AG04450 (cell line): ENCODE data around the gene GRAMD1A. TPM values are rescaled to one million over a fixed set of nuclear protein-coding genes. Genes with fewer than 3 reads are reported as not detected.

Source experiments
- CTCF ChIA-PET: fragments of 300-600, 350-600 bp; formaldehyde crosslinking; extraction: SDS; loops from one replicate; lab custom pipeline; 2022; ENCODE audit warnings: antibody characterized with exemption, inconsistent platforms; lab: Charles Lee
- POLR2A ChIA-PET: fragments of 350-600 bp; formaldehyde crosslinking; extraction: SDS; loops from one replicate; lab custom pipeline; 2021; ENCODE audit warnings: antibody characterized with exemption, inconsistent platforms; lab: Yijun Ruan, JAX
- DNase-seq: peaks from one replicate; pipeline ENCODE4 v3.0.0-alpha.2; 2011; ENCODE audit warnings: low read depth, low spot score
- H3K27ac ChIP-seq: one replicate; pipeline ENCODE4 v1.5.1; 2012; ENCODE audit warnings: low read depth, low read length, control low read depth
- H3K27me3 ChIP-seq: one replicate; pipeline ENCODE4 v1.6.0; 2012; ENCODE audit warnings: low read length; ENCODE audit not compliant: control insufficient read depth, insufficient read depth
- H3K4me3 ChIP-seq: 2 replicates; pipeline ENCODE4 v1.5.1; 2011; ENCODE audit warnings: mild to moderate bottlenecking, low read depth, low read length, control low read depth
- H3K9me3 ChIP-seq: 2 replicates; pipeline ENCODE4 v1.5.1; 2012; ENCODE audit warnings: low read length; ENCODE audit not compliant: control insufficient read depth, insufficient read depth
- CTCF ChIP-seq: IDR thresholded peaks from 2 replicates; pipeline ENCODE4 v1.5.1; 2011; ENCODE audit warnings: low read depth, low read length, control low read depth, inconsistent platforms
- polyA plus RNA-seq: library from polyadenylated mRNA; depleted of rRNA; stranded (reverse); fragments of >200 nt; gene quantifications from 2 replicates; pipeline ENCODE4 v1.2.3, GENCODE V29; 2011; rRNA removed

The GRAMD1A gene
- polyA plus RNA-seq, 1 experiment, result 53.2 TPM

GRCh38 chr19:35075202-35076025 lies 75.3 kb downstream of the GRAMD1A start:
- TF ChIP-seq CTCF, result no peak
- H3K27me3 ChIP-seq, result peaks cover 11% of the 10 kb centered on the region
- no peak for DNase-seq
- POLR2A ChIA-PET, result no interaction called here
- H3K9me3 ChIP-seq, result peaks cover 3% of the 10 kb centered on the region; the same call in 1 of the 2 replicates
- H3K27ac ChIP-seq, result no peak overlapping the region
- H3K4me3 ChIP-seq, result no peak overlapping the region
- CTCF ChIA-PET, result interaction anchor here (0.6 kb wide), 1 partner anchor 68 kb away, joined by 4 read pairs; the partner anchor contains the start of gene FXYD7

- ChIA-PET CTCF (no interaction called here), POLR2A (no interaction called here)
- Histone ChIP-seq H3K4me3 (no peak overlapping the region), H3K27ac (no peak overlapping the region), H3K9me3 (no peaks in the 10 kb centered on the region), H3K27me3 (peaks cover 11% of the 10 kb centered on the region)
- no peak for TF ChIP-seq CTCF
- no peak for DNase-seq
Measured at GRCh38 chr19:35076026-35076370, 75.9 kb downstream of the GRAMD1A start.

Other genes with a start within 250 kb of the GRAMD1A start
- gene ZNF599, start 227.1 kb upstream of the GRAMD1A start, polyA plus RNA-seq, result 8.6 and 9.1 TPM in 2 replicates
- gene ZNF30, start 73.4 kb upstream of the GRAMD1A start, polyA plus RNA-seq, result 2.1 and 3.1 TPM in 2 replicates
- gene ZNF792, start 36.1 kb upstream of the GRAMD1A start, polyA plus RNA-seq, result 3.9 and 4.0 TPM in 2 replicates
- 5.7 and 5.8 TPM in 2 replicates for gene SCN1B, start 30.1 kb downstream of the GRAMD1A start, polyA plus RNA-seq
- not detected in 2 replicates for gene HPN, start 41.4 kb downstream of the GRAMD1A start, polyA plus RNA-seq
- not detected in 2 replicates for gene FXYD3, start 115.5 kb downstream of the GRAMD1A start, polyA plus RNA-seq
- gene LGI4, start 134.7 kb downstream of the GRAMD1A start, polyA plus RNA-seq, result 0.07 TPM in 1 of 2 replicates, not detected in the other
- gene FXYD1, start 138.5 kb downstream of the GRAMD1A start, polyA plus RNA-seq, result 1.3 and 1.4 TPM in 2 replicates
- not detected in 2 replicates for gene FXYD7, start 142.9 kb downstream of the GRAMD1A start, polyA plus RNA-seq
- 80.3 and 100 TPM in 2 replicates for gene FXYD5, start 154.4 kb downstream of the GRAMD1A start, polyA plus RNA-seq
- gene FAM187B, start 228.4 kb downstream of the GRAMD1A start, polyA plus RNA-seq, result not detected in 2 replicates
- 0.32 and 0.33 TPM in 2 replicates for gene LSR, start 248.7 kb downstream of the GRAMD1A start, polyA plus RNA-seq